GM18868 (cell line): Measurements from ENCODE around the gene TEF.

Experiments used
- ATAC-seq: cut with Tn5 transposase; IDR thresholded peaks from one replicate; pipeline ENCODE4 v1.9.1; 2021; ENCODE audit warnings: mild to moderate bottlenecking, moderate library complexity; ENCODE audit not compliant: unreplicated experiment

TEF gene

GRCh38 chr22:41447435-41448188 is 65.9 kb downstream of the TEF start:
- ATAC-seq, result no peak

GRCh38 chr22:41448189-41448808 is 66.6 kb downstream of the TEF start:
- ATAC-seq, result peak; percentile 56
